ENCODE measurements around the gene THAP11.

The THAP11 gene

GRCh38 chr16:67801241-67801640 lies 40.9 kb upstream of the THAP11 start:
- Histone ChIP-seq H3K27me3 (ENCODE audit: insufficient read depth, low read length, poor library complexity) (no peaks in the 10 kb centered on the region), H3K4me2 (ENCODE audit: insufficient read depth, low read length) (no peak overlapping the region), H3K27ac (ENCODE audit: low read length) (no peak overlapping the region), H4K20me1 (ENCODE audit: insufficient read depth, low read length) (peaks cover 6% of the 10 kb centered on the region; the same call in 1 of the 2 replicates), H3K4me1 (ENCODE audit: insufficient read depth, low read length) (peaks cover 25% of the 10 kb centered on the region), H3K79me2 (ENCODE audit: insufficient read depth, low read length) (peaks cover 85% of the 10 kb centered on the region), H3K36me3 (ENCODE audit: insufficient read depth, low read length) (peaks cover 53% of the 10 kb centered on the region), H3K9ac (ENCODE audit: low read depth, low read length) (no peak overlapping the region), H3K9me3 (ENCODE audit: insufficient read depth, low read length, severe bottlenecking) (no peaks in the 10 kb centered on the region), H2AFZ (ENCODE audit: low read depth, low read length) (no peak overlapping the region), H3K4me3 (ENCODE audit: low read depth in 1 of 2, low read length in 2 of 2) (no peak overlapping the region)
- TF ChIP-seq CTCF (IDR thresholded peaks at IDR 0.05; ENCODE audit: borderline replicate concordance, extremely low read depth, low read length, poor library complexity, severe bottlenecking): no peak
- no peak for TF ChIP-seq EZH2 (IDR thresholded peaks at IDR 0.05; ENCODE audit: borderline replicate concordance, low read depth, low read length, severe bottlenecking)
- DNase-seq (no peak), ATAC-seq (ENCODE audit: insufficient read depth, low read depth) (no peak)

- DNase-seq: peak; percentile 23
- no peaks in the 10 kb centered on the region for H3K27me3 ChIP-seq (ENCODE audit: insufficient read depth, low read length, poor library complexity)
- H3K27ac ChIP-seq (ENCODE audit: low read length): no peak overlapping the region
- peaks cover 25% of the 10 kb centered on the region for H3K4me1 ChIP-seq (ENCODE audit: insufficient read depth, low read length)
- ATAC-seq (ENCODE audit: insufficient read depth, low read depth): no peak
- H3K4me2 ChIP-seq (ENCODE audit: insufficient read depth, low read length): no peak overlapping the region; the same call in 1 of the 2 replicates
- peaks cover 6% of the 10 kb centered on the region; the same call in 1 of the 2 replicates for H4K20me1 ChIP-seq (ENCODE audit: insufficient read depth, low read length)
- no peak overlapping the region for H3K4me3 ChIP-seq (ENCODE audit: low read depth in 1 of 2, low read length in 2 of 2)
- no peak overlapping the region for H2AFZ ChIP-seq (ENCODE audit: low read depth, low read length)
- H3K79me2 ChIP-seq (ENCODE audit: insufficient read depth, low read length): peaks cover 81% of the 10 kb centered on the region
- no peak overlapping the region for H3K9ac ChIP-seq (ENCODE audit: low read depth, low read length)
- TF ChIP-seq CTCF (IDR thresholded peaks at IDR 0.05; ENCODE audit: borderline replicate concordance, extremely low read depth, low read length, poor library complexity, severe bottlenecking) (no peak), EZH2 (IDR thresholded peaks at IDR 0.05; ENCODE audit: borderline replicate concordance, low read depth, low read length, severe bottlenecking) (no peak)
- peaks cover 53% of the 10 kb centered on the region for H3K36me3 ChIP-seq (ENCODE audit: insufficient read depth, low read length)
- no peaks in the 10 kb centered on the region for H3K9me3 ChIP-seq (ENCODE audit: insufficient read depth, low read length, severe bottlenecking)
Measured at GRCh38 chr16:67801883-67802282, 40.2 kb upstream of the THAP11 start.

- Histone ChIP-seq H3K9ac (ENCODE audit: low read depth, low read length) (no peak overlapping the region), H3K4me2 (ENCODE audit: insufficient read depth, low read length) (no peak overlapping the region), H3K79me2 (ENCODE audit: insufficient read depth, low read length) (peaks cover 64% of the 10 kb centered on the region), H3K36me3 (ENCODE audit: insufficient read depth, low read length) (peaks cover 48% of the 10 kb centered on the region), H3K9me3 (ENCODE audit: insufficient read depth, low read length, severe bottlenecking) (no peaks in the 10 kb centered on the region), H3K27me3 (ENCODE audit: insufficient read depth, low read length, poor library complexity) (no peaks in the 10 kb centered on the region), H4K20me1 (ENCODE audit: insufficient read depth, low read length) (peaks cover 6% of the 10 kb centered on the region; the same call in 1 of the 2 replicates), H3K27ac (ENCODE audit: low read length) (no peak overlapping the region), H3K4me1 (ENCODE audit: insufficient read depth, low read length) (peaks cover 36% of the 10 kb centered on the region), H2AFZ (ENCODE audit: low read depth, low read length) (no peak overlapping the region), H3K4me3 (ENCODE audit: low read depth in 1 of 2, low read length in 2 of 2) (no peak overlapping the region)
- no peak for DNase-seq
- ATAC-seq (ENCODE audit: insufficient read depth, low read depth): no peak
- TF ChIP-seq EZH2 (IDR thresholded peaks at IDR 0.05; ENCODE audit: borderline replicate concordance, low read depth, low read length, severe bottlenecking) (no peak), CTCF (IDR thresholded peaks at IDR 0.05; ENCODE audit: borderline replicate concordance, extremely low read depth, low read length, poor library complexity, severe bottlenecking) (no peak)
Measured at GRCh38 chr16:67803894-67804293, 38.2 kb upstream of the THAP11 start.
